Calu3 (cell line): ENCODE data around the gene DBNDD1. TPM values are rescaled to one million over a fixed set of nuclear protein-coding genes. Genes with fewer than 3 reads are reported as not detected.

Source experiments
- BruUV-seq: library from RNA; stranded (reverse); fragments of 400-500 nt; replicated peaks from 2 replicates; lab custom pipeline; 2021; lab: Mats Ljungman, UMichigan
- CTCF ChIA-PET: fragments of 300-600 bp; sonication (Branson Sonifier 250); formaldehyde crosslinking; loops from one replicate; lab custom pipeline; 2022; ENCODE audit warnings: antibody characterized with exemption; lab: Charles Lee
- DNase-seq: peaks from one replicate; pipeline ENCODE4 v3.0.0; 2022
- H3K27ac Mint-ChIP-seq: one replicate; pipeline ENCODE4 v1.8.0; 2022; ENCODE audit warnings: mixed read lengths; ENCODE audit not compliant: unreplicated experiment
- H3K27me3 Mint-ChIP-seq: one replicate; pipeline ENCODE4 v1.8.0; 2022; ENCODE audit warnings: mixed read lengths; ENCODE audit not compliant: unreplicated experiment
- H3K36me3 Mint-ChIP-seq: one replicate; pipeline ENCODE4 v1.8.0; 2022; ENCODE audit warnings: mild to moderate bottlenecking, moderate library complexity, mixed read lengths; ENCODE audit not compliant: insufficient read depth, unreplicated experiment
- H3K4me1 Mint-ChIP-seq: one replicate; pipeline ENCODE4 v1.8.0; 2022; ENCODE audit warnings: mild to moderate bottlenecking, low read depth, mixed read lengths; ENCODE audit not compliant: unreplicated experiment
- H3K4me3 Mint-ChIP-seq: one replicate; pipeline ENCODE4 v1.8.0; 2022; ENCODE audit warnings: mild to moderate bottlenecking, low read depth, moderate library complexity, mixed read lengths; ENCODE audit not compliant: unreplicated experiment
- H3K9me3 Mint-ChIP-seq: one replicate; pipeline ENCODE4 v1.8.0; 2022; ENCODE audit warnings: low read depth, mixed read lengths; ENCODE audit not compliant: unreplicated experiment
- intact Hi-C: fragments of 100-400 bp; cut with micrococcal nuclease; formaldehyde crosslinking; loops from one replicate; pipeline ENCODE4 v1.10.0; 2022; ENCODE audit not compliant: unreplicated experiment
- total RNA-seq: library from RNA; stranded (reverse); gene quantifications from 2 replicates; pipeline ENCODE4 v1.2.3, GENCODE V29; 2022
- TF ChIP-seq, protein P1 (sequence below): fragments of 200-600 bp; IDR thresholded peaks from one replicate; pipeline ENCODE4 v1.8.0; 2022; ENCODE audit warnings: antibody characterized with exemption; ENCODE audit not compliant: unreplicated experiment

Gene DBNDD1
- total RNA-seq, 1 experiment from 2014 or later = 39.9 TPM

DNA sequence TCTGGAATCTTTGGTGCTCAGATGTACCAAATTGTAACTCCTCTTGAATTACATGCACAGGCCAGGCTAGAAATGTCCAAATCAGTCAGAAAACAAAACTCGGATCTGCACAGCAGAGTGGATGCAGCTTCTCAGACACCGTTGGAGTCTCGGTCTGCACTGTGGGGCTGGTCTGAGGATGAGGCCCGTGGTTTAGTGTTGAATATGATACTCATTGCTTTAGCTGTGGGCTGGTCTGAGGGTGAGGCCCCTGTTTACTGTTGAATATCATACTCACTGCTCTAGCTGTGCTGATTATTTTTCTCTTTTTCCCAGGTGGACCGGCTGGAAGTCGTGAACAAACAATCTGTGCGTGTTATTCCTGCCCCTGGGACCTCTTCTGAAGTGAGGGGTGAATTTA lies 35.0 kb downstream of the DBNDD1 start:
- BruUV-seq = no TSS peak
- no peak overlapping the region for H3K4me3 Mint-ChIP-seq
- H3K27me3 Mint-ChIP-seq = no peaks in the 10 kb centered on the region
- DNase-seq = no peak
- CTCF ChIA-PET = no interaction called here
- H3K36me3 Mint-ChIP-seq = peaks cover 55% of the 10 kb centered on the region
- H3K4me1 Mint-ChIP-seq = no peaks in the 10 kb centered on the region
- TF ChIP-seq, protein P1, sequence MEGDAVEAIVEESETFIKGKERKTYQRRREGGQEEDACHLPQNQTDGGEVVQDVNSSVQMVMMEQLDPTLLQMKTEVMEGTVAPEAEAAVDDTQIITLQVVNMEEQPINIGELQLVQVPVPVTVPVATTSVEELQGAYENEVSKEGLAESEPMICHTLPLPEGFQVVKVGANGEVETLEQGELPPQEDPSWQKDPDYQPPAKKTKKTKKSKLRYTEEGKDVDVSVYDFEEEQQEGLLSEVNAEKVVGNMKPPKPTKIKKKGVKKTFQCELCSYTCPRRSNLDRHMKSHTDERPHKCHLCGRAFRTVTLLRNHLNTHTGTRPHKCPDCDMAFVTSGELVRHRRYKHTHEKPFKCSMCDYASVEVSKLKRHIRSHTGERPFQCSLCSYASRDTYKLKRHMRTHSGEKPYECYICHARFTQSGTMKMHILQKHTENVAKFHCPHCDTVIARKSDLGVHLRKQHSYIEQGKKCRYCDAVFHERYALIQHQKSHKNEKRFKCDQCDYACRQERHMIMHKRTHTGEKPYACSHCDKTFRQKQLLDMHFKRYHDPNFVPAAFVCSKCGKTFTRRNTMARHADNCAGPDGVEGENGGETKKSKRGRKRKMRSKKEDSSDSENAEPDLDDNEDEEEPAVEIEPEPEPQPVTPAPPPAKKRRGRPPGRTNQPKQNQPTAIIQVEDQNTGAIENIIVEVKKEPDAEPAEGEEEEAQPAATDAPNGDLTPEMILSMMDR = no peak
- H3K27ac Mint-ChIP-seq = no peak overlapping the region
- intact Hi-C loops = no loop called here
- no peaks in the 10 kb centered on the region for H3K9me3 Mint-ChIP-seq

DNA sequence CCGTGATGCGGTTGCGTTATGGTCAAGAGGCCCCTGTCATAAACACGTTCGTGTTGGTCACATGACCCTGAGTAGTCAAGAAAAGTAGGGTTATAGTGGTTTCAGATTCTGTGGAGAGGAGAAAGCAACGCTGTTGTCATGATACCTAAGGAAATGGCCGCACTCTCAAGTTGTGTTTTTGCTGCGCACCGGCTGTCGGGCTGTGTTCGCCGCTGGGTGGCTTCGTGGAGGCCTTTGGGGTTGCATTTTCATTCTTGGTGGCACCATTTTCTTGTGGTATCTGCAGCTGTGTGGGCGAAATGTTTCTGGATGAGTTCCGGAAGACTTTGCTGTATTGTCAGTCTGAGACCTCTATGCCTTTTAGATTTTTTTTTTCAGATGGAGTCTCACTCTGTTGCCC lies 35.7 kb downstream of the DBNDD1 start:
- no peak for DNase-seq
- Mint-ChIP-seq H3K9me3 (no peaks in the 10 kb centered on the region), H3K4me1 (no peaks in the 10 kb centered on the region), H3K36me3 (peaks cover 57% of the 10 kb centered on the region), H3K4me3 (no peak overlapping the region), H3K27me3 (no peaks in the 10 kb centered on the region), H3K27ac (no peak overlapping the region)
- intact Hi-C loops = no loop called here
- TF ChIP-seq, protein P1 = no peak
- CTCF ChIA-PET = no interaction called here
- no TSS peak for BruUV-seq

DNA sequence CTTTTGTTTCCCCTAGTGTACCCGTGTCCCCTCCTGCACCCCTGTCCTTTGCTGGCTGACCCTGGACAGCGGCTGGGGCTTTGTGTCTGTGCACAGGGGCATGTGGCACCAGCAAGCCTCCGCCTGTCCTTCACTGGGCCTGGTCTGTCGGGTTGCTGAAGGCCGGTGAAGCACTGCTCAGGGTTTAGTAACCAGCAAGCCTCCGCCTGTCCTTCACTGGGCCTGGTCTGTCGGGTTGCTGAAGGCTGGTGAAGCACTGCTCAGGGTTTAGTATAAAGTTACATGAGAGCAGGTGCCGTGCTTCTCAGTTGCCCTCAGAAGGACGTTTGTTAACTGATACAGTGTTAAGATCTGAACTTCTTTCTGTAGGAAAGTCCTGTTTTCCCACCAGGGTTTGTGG lies 36.9 kb downstream of the DBNDD1 start:
- H3K36me3 Mint-ChIP-seq = peaks cover 66% of the 10 kb centered on the region
- H3K4me3 Mint-ChIP-seq = no peak overlapping the region
- no peak for DNase-seq
- H3K9me3 Mint-ChIP-seq = no peaks in the 10 kb centered on the region
- TF ChIP-seq, protein P1 = no peak
- CTCF ChIA-PET = interaction anchor here (0.6 kb wide), 1 partner anchor 40 kb away, joined by 4 read pairs; no protein-coding TSS in a partner anchor
- H3K27me3 Mint-ChIP-seq = no peaks in the 10 kb centered on the region
- H3K27ac Mint-ChIP-seq = no peak overlapping the region
- no TSS peak for BruUV-seq
- no peaks in the 10 kb centered on the region for H3K4me1 Mint-ChIP-seq
- intact Hi-C loops = no loop called here

- intact Hi-C loops = no loop called here
- DNase-seq = no peak
- TF ChIP-seq, protein P1 = no peak
- H3K36me3 Mint-ChIP-seq = peaks cover 58% of the 10 kb centered on the region
- H3K9me3 Mint-ChIP-seq = no peaks in the 10 kb centered on the region
- H3K27ac Mint-ChIP-seq = no peak overlapping the region
- no peaks in the 10 kb centered on the region for H3K27me3 Mint-ChIP-seq
- CTCF ChIA-PET = interaction anchor here (0.6 kb wide), 1 partner anchor 39 kb away, joined by 4 read pairs; no protein-coding TSS in a partner anchor
- no TSS peak for BruUV-seq
- H3K4me3 Mint-ChIP-seq = no peak overlapping the region
- no peaks in the 10 kb centered on the region for H3K4me1 Mint-ChIP-seq
These were observed 37.8 kb downstream of the DBNDD1 start for GRCh38 chr16:89981414-89981813.
